Activated T-helper 1 cell treated with anti-CD3 and anti-CD28 coated beads, Interleukin-2, amount 50 U/mL, for 16 hours (primary cell): ENCODE data around the gene CEP170B.
"Not testable (repeated sequence)": the region's sequence is repeated elsewhere in the genome, so short reads cannot be mapped to it uniquely, and the experiment has no call there.

ENCODE experiments used
- DNase-seq, 2 donors: peaks; one replicate each; pipeline ENCODE4 v3.0.0-alpha.2; 2020; ENCODE audit warnings: low read depth in 1 of 2, low spot score in 1 of 2

The CEP170B gene

DNA sequence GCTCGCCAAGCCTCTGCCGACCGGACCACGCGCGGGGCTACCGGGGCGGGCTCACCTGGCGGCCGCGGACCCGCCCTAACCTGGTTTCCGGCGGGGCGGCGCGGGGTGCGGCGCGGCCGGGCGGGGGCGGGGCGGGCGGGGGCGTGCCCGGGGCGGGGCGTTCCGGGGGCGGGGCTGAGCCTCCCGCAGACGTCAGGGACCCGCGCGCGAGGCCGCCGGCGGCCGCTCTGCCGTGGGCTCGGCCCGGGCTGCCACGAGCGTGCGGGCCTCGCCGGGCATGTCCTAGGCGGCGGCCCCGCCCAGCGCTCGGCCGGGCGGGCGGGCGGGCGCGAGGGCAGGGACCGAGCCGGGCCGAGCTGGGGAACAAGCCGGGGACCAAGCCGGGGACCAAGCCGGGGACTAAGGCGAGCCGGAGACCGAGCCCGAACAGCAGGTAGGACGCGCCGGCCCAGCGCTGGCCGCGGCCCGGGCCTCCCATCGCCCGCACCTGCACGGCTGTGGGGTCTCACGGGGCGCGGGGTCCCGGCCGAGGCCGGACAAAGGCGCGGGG is at the start of gene CEP170B:
Gene CEP170B (plus strand): TSS at position 188 of the 550 bp plus-strand sequence. CDS start 3,183 bp downstream, outside the sequence.
- DNase-seq, result peak in 1 of 2 donors; percentile 25

DNA sequence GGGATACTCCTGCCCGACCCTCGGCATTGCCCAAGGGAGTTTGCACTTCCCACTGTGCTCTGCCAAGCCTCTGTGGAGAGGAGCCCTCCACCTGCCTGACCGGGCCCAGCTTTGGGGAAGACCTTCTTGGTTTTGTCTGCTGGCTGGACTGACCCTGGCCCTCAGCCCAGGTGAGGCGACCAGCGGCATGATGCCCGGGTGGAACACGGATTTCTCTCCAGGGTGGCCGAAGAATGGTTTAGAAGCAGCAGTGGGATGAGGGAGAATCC is 48.5 kb upstream of the CEP170B start:
- DNase-seq, result no peak

- no peak for DNase-seq
These were observed 46.9 kb upstream of the CEP170B start for GRCh38 chr14:104817930-104818713.

- DNase-seq, result no peak
These were observed 46.3 kb upstream of the CEP170B start for GRCh38 chr14:104818714-104819161.

GRCh38 chr14:104819361-104819781 is 45.7 kb upstream of the CEP170B start:
- DNase-seq, result no peak

DNA sequence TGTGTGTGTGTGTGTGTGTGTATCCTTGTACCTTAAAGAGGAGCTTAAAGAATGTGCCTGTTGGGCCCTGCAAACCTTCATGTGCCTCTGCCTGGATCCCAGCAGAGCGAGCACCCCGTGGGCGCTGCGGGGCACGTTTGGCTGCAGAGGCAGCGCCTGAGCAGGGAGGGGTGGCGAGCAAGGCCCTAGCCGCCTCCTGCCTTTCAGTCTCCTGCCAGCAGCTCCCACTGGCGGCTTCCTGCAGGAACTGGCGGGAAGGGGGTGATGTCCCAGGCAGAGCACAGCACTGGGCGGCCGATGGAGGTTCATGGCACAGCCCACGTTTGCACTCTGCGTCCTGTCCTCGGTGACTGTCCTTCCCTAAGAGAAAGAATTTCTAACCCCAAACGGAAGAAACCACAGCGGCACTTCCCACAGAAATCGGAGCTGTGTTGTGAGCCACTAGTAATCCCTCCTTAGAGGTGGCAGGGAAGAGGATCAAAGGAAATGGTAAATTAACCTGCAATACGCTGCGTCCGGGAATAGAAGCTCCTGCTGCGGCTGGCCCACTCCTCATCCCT is 44.3 kb upstream of the CEP170B start:
- no peak for DNase-seq

DNA sequence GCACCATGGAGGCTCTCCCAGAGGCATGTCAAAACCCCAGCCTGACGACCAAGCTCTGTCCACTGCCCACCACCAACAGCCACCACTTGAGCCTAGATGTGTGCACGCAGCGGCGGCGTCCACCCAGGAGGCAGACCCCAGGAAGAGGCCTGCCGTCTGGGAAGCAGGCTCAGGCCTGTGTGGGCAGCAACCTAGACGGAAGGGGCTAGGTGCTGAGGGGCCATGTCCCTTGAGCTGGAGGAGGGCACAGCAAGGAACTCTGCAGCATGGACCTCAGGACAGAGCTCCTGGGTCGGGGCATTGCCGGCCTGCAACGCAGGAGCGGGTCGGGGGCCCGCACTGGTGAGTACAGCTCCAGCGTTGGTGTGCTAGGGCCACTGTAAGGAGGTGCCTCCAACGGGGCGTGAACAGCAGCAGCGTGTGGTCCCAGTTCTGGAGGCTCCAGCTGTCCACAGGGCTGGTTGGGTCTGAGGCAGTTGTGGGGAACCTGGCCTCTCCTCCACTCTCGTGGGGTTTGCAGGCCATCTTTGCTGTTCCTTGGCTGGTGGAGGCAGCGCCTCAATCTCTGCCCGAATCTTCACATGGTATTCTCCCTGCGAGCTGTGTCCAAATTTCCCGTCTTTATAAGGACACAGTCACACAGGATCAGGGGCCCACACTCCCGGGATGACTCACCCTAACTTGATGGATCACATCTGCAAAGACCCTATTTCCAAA is 43.7 kb upstream of the CEP170B start:
- no peak for DNase-seq

- no peak for DNase-seq
These were observed 43.0 kb upstream of the CEP170B start for GRCh38 chr14:104821971-104822608.

DNA sequence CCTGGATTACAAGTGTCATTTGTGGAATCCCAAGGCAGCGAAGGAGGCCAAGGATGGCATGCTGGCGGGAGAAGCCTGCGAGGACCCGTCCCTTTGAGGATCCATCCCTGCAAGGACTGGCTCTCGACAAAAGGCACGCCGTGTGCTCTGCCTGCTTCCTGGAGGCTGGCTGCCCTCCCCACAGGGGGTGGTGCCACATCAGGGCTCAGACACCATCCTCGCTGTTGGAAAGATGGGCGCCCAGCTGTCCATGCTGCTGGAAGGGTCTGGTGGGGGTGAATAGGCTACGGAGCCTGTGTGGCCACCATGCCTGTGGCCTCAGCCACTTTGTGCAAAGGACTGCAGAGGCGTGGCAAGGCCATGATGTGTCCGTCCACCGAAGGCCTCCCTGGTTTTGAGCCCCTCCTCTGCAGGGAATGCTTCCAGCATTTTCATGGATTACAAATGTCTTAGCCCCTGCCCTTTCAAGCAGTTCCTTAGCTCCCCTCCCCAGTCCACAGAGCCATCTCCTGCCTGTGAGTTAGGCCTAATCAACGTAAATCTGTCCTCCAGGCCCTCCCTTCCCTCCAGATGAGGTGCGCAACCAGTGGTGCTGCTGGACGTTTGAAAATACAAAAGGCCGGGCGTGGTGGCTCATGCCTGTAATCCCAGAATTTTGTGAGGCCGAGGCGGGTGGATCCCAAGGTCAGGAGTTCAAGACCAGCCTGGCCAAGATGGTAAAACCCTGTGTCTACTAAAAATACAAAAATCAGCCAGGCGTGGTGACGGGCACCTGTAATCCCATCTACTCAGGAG is 42.0 kb upstream of the CEP170B start:
- DNase-seq, result no peak

DNA sequence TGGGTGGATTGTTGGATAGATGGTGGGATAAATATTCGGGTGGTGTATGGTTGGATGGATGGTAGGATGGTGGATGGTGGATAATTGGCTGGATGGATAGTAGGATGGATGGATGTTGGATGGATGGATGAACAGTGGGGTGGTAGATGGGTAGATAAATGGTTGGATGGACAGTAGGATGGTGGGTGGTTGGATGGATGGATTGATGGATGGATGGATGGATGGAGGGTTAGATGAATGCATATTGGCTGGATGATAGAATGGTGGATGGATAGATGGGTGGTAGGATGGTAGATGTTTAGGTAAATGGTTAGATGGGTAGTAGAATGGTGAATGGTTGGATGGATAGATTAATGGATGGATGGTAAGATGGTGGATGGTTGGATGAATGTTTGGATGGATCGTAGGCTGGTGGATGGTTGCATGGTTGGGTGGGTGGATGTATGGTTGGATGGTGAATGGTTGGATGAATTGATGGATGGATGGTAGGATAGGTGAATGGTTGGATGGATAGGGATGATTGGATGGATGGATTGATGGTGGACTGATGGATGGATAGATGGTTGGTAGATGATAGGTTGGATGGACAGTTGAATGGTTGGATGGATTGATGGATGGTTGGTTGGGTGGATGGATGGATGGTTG is 40.6 kb upstream of the CEP170B start:
- no peak for DNase-seq

DNA sequence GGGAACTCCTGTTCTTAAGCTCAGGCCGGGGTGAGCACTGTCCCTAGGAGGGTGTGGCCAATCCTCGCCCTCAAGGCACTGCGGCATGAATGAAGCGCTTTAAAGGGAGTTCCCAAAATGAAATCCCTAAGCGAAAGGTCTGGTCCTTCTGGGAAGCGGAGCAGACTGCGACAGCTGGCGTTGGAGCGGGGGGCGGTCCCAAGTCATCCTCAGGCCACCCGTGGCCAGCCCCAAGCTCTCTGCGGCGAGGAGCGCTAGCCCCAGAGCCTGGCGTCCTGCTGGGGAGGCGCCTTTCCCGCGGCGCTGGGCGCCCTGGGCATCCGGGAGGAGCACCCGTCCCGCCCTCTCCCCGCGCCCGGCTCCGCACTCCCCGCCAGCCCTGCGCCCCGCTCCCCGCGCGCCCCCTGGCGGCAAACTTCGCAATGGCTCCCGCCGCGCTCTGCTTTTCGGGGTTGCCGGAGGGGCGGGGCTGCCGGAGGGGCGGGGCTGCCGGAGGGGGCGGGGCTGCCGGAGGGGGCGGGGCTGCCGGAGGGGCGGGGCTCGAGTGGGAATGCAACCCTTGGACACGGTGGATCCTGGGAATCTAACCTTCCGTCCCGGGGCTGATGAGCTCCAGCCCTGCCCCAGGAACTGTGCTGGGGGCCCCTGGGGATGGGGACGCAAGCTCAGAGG is 38.7 kb upstream of the CEP170B start:
- DNase-seq, result peak; percentile 95

GRCh38 chr14:104826861-104827176 is 38.2 kb upstream of the CEP170B start:
- no peak for DNase-seq

DNA sequence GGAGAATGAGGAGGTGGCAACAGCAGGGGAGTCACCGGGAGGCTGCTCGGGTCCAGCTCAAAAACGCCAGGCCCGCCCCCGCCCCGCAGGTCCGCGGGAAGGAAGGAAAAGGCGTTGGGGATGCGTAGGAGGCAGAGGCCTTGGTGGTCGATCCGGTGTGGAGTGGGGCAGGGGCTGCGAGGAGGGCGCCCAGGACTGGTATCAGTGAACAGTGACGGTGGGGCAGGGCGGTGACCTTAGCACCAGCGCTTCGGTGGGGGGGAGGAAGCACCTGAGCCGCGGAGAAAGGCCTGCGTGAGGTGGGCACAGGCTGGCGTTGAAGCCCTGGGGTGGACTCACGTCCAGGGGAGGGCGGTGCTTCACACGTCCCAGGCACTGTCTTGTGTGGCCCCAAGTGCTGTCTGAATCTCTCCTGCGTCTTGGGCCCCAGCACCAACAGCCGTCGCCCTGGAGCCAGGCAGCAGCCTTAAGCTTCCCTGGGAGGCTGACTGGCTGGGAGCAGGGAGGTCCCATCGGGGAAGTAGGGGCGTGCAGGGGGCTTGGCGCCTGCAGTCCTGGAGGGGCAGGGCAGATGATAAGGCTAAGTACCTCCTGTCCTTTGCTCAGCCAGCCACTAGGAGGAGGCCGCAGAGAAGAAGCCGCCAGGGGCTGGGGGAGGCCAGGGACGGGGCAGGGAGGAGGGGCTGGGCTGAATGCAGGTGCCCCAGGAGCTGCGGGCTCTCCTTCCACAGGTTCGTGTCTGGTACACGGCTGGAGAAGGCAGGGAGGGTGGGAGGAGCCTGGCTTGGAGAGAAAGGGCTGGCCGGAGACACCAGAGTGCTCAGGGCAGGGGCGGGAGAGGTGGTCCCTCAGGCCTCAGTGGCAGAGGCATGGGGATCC is 37.7 kb upstream of the CEP170B start:
- peak in 1 of 2 donors; percentile 48 for DNase-seq

DNA sequence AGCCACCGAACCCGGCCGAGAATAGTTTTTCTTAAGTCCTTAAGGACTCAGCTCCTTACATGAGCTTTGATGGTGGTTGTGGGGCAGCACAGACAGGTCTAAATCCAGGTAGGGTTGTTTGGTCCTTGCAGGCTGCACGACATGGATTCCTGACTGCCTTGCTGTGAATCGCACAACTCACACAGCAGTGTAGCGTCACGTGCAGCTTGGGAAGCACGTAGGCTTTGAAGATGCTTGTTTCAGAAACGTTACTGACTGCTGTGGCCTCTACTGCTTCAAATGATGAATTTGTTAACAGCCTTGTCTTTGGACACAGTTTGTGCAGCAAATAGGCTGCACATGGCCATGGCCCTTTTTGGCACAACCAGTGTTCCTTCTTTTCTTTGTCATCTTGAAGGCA is 34.3 kb upstream of the CEP170B start:
- no peak for DNase-seq

- not testable (repeated sequence) for DNase-seq
These were observed 28.7 kb upstream of the CEP170B start for GRCh38 chr14:104836171-104836935.

GRCh38 chr14:104841730-104842129 is 23.3 kb upstream of the CEP170B start:
- no peak for DNase-seq

DNA sequence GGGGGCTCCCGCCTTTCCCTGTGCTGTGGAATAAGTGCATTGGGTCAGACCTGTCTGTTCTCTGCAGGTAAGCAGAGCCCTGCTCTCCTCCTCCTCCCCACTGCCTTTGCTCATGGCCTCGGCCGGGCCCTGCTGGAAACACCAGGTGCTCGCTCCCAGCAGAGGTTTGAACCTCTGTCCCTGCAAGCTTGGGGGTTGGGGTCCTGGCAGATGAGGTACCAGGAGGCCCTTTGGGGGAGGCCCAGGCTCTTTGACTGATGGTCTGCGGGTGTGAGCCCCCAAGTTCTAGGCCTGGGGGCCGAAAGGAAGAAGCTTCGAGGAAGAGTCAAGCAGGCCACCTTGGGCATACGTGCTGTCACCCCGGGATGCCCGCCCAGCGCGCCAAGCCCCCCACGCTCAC is 22.1 kb upstream of the CEP170B start:
- no peak for DNase-seq
